GM23338 (cell line): ENCODE results near the gene AGAP1. TPM values are rescaled to one million over a fixed set of nuclear protein-coding genes. Genes with fewer than 3 reads are reported as not detected.

Experiments
- ATAC-seq: fragments of 200-7000 bp; cut with Tn5 transposase; 3 replicates; pipeline ENCODE4 v1.9.1; 2020
- DNase-seq: peaks from one replicate; pipeline ENCODE4 v3.0.0-alpha.2; 2015; ENCODE audit warnings: low spot score
- H2AFZ ChIP-seq: fragments of 200-600 bp; sonication (generic); 2 replicates; pipeline ENCODE4 v1.8.0; 2016; ENCODE audit warnings: antibody characterized with exemption, mild to moderate bottlenecking, moderate library complexity
- H3F3A ChIP-seq: fragments of 200-600 bp; sonication (generic); replicated peaks from 2 replicates; pipeline ENCODE4 v1.8.0; 2017; ENCODE audit warnings: antibody characterized with exemption, mixed run types, low read depth
- H3K27ac ChIP-seq: fragments of 200-600 bp; sonication (generic); 2 replicates; pipeline ENCODE4 v1.6.1; 2016; ENCODE audit warnings: low read depth
- H3K27me3 ChIP-seq: fragments of 200-600 bp; sonication (generic); 2 replicates; pipeline ENCODE4 v1.8.0; 2016; ENCODE audit warnings: mild to moderate bottlenecking, mixed run types, moderate library complexity; ENCODE audit not compliant: insufficient read depth
- H3K36me3 ChIP-seq: fragments of 200-600 bp; sonication (generic); 2 replicates; pipeline ENCODE4 v1.8.0; 2016; ENCODE audit warnings: mild to moderate bottlenecking; ENCODE audit not compliant: insufficient read depth
- H3K4me1 ChIP-seq: fragments of 200-600 bp; sonication (generic); 2 replicates; pipeline ENCODE4 v1.8.0; 2016; ENCODE audit warnings: mild to moderate bottlenecking, moderate library complexity; ENCODE audit not compliant: insufficient read depth
- H3K4me2 ChIP-seq: fragments of 200-600 bp; sonication (generic); 2 replicates; pipeline ENCODE4 v1.7.1; 2017; ENCODE audit warnings: mixed run types
- H3K4me3 ChIP-seq: fragments of 200-600 bp; sonication (generic); 2 replicates; pipeline ENCODE4 v1.6.1; 2016; ENCODE audit warnings: mixed run types
- H3K79me2 ChIP-seq: fragments of 200-600 bp; sonication (generic); replicated peaks from 2 replicates; pipeline ENCODE4 v1.8.0; 2017; ENCODE audit warnings: mild to moderate bottlenecking; ENCODE audit not compliant: insufficient read depth
- H3K9me2 ChIP-seq: fragments of 200-600 bp; sonication (generic); 2 replicates; pipeline ENCODE4 v1.8.0; 2017; ENCODE audit not compliant: insufficient read depth
- H4K20me1 ChIP-seq: fragments of 200-600 bp; sonication (generic); replicated peaks from 2 replicates; pipeline ENCODE4 v1.8.0; 2017; ENCODE audit warnings: mild to moderate bottlenecking; ENCODE audit not compliant: insufficient read depth
- H3K27ac Mint-ChIP-seq: 2 replicates; pipeline ENCODE4 v1.8.0; 2020; ENCODE audit warnings: inconsistent platforms, mild to moderate bottlenecking, moderate library complexity, mixed read lengths
- H3K27me3 Mint-ChIP-seq: 3 replicates; pipeline ENCODE4 v1.8.0; 2022; ENCODE audit warnings: low read depth, mild to moderate bottlenecking, moderate library complexity, mixed read lengths, inconsistent platforms; ENCODE audit not compliant: insufficient read depth, poor library complexity
- H3K36me3 Mint-ChIP-seq: 3 replicates; pipeline ENCODE4 v1.8.0; 2021; ENCODE audit warnings: low read depth, mild to moderate bottlenecking, inconsistent platforms, moderate library complexity, mixed read lengths
- H3K4me1 Mint-ChIP-seq: 3 replicates; pipeline ENCODE4 v1.8.0; 2020; ENCODE audit warnings: mild to moderate bottlenecking, inconsistent platforms, mixed read lengths
- H3K4me3 Mint-ChIP-seq: 3 replicates; pipeline ENCODE4 v1.8.0; 2021; ENCODE audit warnings: moderate library complexity, mild to moderate bottlenecking, inconsistent platforms, mixed read lengths
- H3K9me3 Mint-ChIP-seq: 3 replicates; pipeline ENCODE4 v1.8.0; 2020; ENCODE audit warnings: moderate library complexity, mild to moderate bottlenecking, inconsistent platforms, mixed read lengths
- CREB1 ChIP-seq: fragments of 250-450 bp; sonication (Bioruptor Pico); IDR thresholded peaks from 2 replicates; pipeline ENCODE4 v1.5.0; 2020; ENCODE audit warnings: low read depth, mild to moderate bottlenecking, moderate library complexity
- EZH2 ChIP-seq: fragments of 200-600 bp; sonication (generic); IDR thresholded peaks from one replicate; pipeline ENCODE4 v1.8.0; 2017; ENCODE audit warnings: antibody characterized with exemption, mild to moderate bottlenecking, low read depth; ENCODE audit not compliant: unreplicated experiment
- JUNB ChIP-seq: IDR thresholded peaks from one replicate; pipeline ENCODE4 v1.6.1; 2016; ENCODE audit warnings: antibody characterized with exemption; ENCODE audit not compliant: unreplicated experiment
- POLR2AphosphoS5 ChIP-seq: IDR thresholded peaks from 2 replicates; pipeline ENCODE4 v1.6.1; 2016; ENCODE audit warnings: antibody characterized with exemption, low read depth
- STAT1 ChIP-seq: IDR thresholded peaks from one replicate; pipeline ENCODE4 v1.6.1; 2016; ENCODE audit warnings: antibody characterized with exemption; ENCODE audit not compliant: unreplicated experiment
- ZNF114 ChIP-seq: fragments of 250-450 bp; sonication (Bioruptor Pico); IDR thresholded peaks from 2 replicates; pipeline ENCODE4 v1.5.0; 2020; ENCODE audit warnings: mild to moderate bottlenecking, moderate library complexity
- ZNF331 ChIP-seq: fragments of 250-450 bp; sonication (Bioruptor Pico); IDR thresholded peaks from 2 replicates; pipeline ENCODE4 v1.5.0; 2020; ENCODE audit warnings: low read depth, mild to moderate bottlenecking, moderate library complexity
- polyA plus RNA-seq: library from polyadenylated mRNA; unstranded; fragments of >200 nt; fragmentation: Nextera tagmentation; extraction: Ambion mirVana; gene quantifications from 2 replicates; pipeline ENCODE4 v1.2.1, GENCODE V29; 2016
- total RNA-seq: library from RNA; depleted of rRNA; stranded (reverse); fragments of >200 nt; shearing (Covaris generic); gene quantifications from 2 replicates; pipeline ENCODE4 v1.2.3, GENCODE V29; 2014
- TF ChIP-seq, protein P1 (sequence below): IDR thresholded peaks from one replicate; pipeline ENCODE4 v1.6.1; 2018; ENCODE audit warnings: antibody characterized with exemption; ENCODE audit not compliant: unreplicated experiment
- TF ChIP-seq, protein P2 (sequence below), 2 experiments: fragments of 200-600 bp in 1 of 2; sonication (generic) in 1 of 2; conservative IDR thresholded peaks; 2 replicates each; pipeline versions ENCODE4 v1.5.1 to v1.6.1; 2016 to 2017; ENCODE audit warnings: antibody characterized with exemption in 2 of 2, low read depth in 2 of 2, mild to moderate bottlenecking in 2 of 2, moderate library complexity in 1 of 2
- TF ChIP-seq, protein P3 (sequence below): fragments of 250-450 bp; sonication (Bioruptor Pico); IDR thresholded peaks from 2 replicates; pipeline ENCODE4 v1.5.0; 2020; ENCODE audit warnings: mild to moderate bottlenecking, moderate library complexity

The AGAP1 gene
- total and polyA plus RNA-seq, 2 experiments from 2014 or later, result 13.3 to 27.9 TPM

DNA sequence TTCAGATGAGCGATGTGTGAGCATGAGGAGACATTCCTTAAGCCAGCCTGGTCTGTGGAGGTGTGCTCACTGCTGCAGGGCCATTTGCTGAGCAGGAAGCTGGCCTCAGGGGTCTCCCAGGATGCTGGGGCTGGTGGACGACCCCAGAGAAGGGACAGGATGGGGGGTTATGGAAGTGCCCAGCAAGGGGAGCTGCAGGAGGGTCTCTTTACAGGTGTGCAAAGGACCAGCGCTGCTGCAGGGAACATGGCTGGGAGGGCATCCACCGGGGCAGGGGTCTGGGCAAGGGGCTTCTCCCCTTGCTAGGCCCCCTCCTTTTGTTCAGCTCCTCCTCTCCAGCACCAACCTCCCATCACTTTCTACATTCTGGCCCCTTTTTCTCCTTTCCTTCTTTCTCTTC is 489.2 kb downstream of the AGAP1 start:
- Histone ChIP-seq H3F3A (no peaks in the 10 kb centered on the region), H3K79me2 (no peaks in the 10 kb centered on the region), H3K36me3 (no peaks in the 10 kb centered on the region), H3K4me2 (no peak overlapping the region), H4K20me1 (0 out of 2 replicates have a peak, but pooled peaks cover 9% of the 10 kb centered on the region), H3K9me2 (no peaks in the 10 kb centered on the region), H3K27me3 (no peaks in the 10 kb centered on the region), H3K4me1 (no peaks in the 10 kb centered on the region), H3K27ac (no peak overlapping the region), H3K4me3 (no peak overlapping the region), H2AFZ (no peak overlapping the region)
- H3K9me3 Mint-ChIP-seq, result no peaks in the 10 kb centered on the region; the same call in 1 of the 3 replicates
- H3K4me1 Mint-ChIP-seq, result peaks cover 17% of the 10 kb centered on the region
- TF ChIP-seq, protein P1, sequence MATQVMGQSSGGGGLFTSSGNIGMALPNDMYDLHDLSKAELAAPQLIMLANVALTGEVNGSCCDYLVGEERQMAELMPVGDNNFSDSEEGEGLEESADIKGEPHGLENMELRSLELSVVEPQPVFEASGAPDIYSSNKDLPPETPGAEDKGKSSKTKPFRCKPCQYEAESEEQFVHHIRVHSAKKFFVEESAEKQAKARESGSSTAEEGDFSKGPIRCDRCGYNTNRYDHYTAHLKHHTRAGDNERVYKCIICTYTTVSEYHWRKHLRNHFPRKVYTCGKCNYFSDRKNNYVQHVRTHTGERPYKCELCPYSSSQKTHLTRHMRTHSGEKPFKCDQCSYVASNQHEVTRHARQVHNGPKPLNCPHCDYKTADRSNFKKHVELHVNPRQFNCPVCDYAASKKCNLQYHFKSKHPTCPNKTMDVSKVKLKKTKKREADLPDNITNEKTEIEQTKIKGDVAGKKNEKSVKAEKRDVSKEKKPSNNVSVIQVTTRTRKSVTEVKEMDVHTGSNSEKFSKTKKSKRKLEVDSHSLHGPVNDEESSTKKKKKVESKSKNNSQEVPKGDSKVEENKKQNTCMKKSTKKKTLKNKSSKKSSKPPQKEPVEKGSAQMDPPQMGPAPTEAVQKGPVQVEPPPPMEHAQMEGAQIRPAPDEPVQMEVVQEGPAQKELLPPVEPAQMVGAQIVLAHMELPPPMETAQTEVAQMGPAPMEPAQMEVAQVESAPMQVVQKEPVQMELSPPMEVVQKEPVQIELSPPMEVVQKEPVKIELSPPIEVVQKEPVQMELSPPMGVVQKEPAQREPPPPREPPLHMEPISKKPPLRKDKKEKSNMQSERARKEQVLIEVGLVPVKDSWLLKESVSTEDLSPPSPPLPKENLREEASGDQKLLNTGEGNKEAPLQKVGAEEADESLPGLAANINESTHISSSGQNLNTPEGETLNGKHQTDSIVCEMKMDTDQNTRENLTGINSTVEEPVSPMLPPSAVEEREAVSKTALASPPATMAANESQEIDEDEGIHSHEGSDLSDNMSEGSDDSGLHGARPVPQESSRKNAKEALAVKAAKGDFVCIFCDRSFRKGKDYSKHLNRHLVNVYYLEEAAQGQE, result no peak
- TF ChIP-seq JUNB, result no peak
- H3K4me3 Mint-ChIP-seq, result no peak overlapping the region
- H3K27ac Mint-ChIP-seq, result no peak overlapping the region
- DNase-seq (no peak), ATAC-seq (no peak)
- H3K27me3 Mint-ChIP-seq, result peaks cover 10% of the 10 kb centered on the region
- H3K36me3 Mint-ChIP-seq, result peaks cover 9% of the 10 kb centered on the region

DNA sequence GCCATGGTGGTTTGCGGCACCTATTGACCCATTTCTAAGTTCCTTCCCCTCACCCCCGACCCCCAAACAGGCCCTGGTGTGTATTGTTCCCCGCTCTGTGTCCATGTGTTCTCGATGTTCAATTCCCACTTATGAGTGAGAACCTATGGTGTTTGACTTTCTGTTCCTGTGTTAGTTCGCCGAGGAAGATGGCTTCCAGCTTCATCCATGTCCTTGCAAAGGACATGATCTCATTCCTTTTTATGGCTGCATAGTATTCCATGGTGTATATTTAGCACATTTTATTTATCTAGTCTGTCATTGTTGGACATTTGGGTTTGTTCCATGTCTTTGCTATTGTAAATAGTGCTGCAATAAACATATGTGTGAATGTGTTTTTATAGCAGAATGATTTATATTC is 490.7 kb downstream of the AGAP1 start:
- Histone ChIP-seq H3K27me3 (no peaks in the 10 kb centered on the region), H4K20me1 (0 out of 2 replicates have a peak, but pooled peaks cover 7% of the 10 kb centered on the region), H3F3A (no peaks in the 10 kb centered on the region), H3K79me2 (no peaks in the 10 kb centered on the region), H3K4me1 (no peaks in the 10 kb centered on the region; the same call in 1 of the 2 replicates), H2AFZ (no peak overlapping the region), H3K36me3 (no peaks in the 10 kb centered on the region), H3K9me2 (no peaks in the 10 kb centered on the region; the same call in 1 of the 2 replicates), H3K4me3 (no peak overlapping the region), H3K27ac (no peak overlapping the region), H3K4me2 (no peak overlapping the region)
- Mint-ChIP-seq H3K27ac (no peak overlapping the region), H3K9me3 (no peaks in the 10 kb centered on the region; the same call in 2 of the 3 replicates), H3K4me1 (peaks cover 32% of the 10 kb centered on the region), H3K4me3 (no peak overlapping the region), H3K36me3 (peaks cover 6% of the 10 kb centered on the region), H3K27me3 (peaks cover 12% of the 10 kb centered on the region)
- ATAC-seq (no peak), DNase-seq (no peak)
- TF ChIP-seq STAT1 (no peak), CREB1 (CRISPR knock-in tag) (no peak), POLR2AphosphoS5 (no peak), EZH2 (no peak), ZNF331 (CRISPR knock-in tag) (no peak), JUNB (no peak), ZNF114 (CRISPR knock-in tag) (no peak)
- TF ChIP-seq, protein P2, sequence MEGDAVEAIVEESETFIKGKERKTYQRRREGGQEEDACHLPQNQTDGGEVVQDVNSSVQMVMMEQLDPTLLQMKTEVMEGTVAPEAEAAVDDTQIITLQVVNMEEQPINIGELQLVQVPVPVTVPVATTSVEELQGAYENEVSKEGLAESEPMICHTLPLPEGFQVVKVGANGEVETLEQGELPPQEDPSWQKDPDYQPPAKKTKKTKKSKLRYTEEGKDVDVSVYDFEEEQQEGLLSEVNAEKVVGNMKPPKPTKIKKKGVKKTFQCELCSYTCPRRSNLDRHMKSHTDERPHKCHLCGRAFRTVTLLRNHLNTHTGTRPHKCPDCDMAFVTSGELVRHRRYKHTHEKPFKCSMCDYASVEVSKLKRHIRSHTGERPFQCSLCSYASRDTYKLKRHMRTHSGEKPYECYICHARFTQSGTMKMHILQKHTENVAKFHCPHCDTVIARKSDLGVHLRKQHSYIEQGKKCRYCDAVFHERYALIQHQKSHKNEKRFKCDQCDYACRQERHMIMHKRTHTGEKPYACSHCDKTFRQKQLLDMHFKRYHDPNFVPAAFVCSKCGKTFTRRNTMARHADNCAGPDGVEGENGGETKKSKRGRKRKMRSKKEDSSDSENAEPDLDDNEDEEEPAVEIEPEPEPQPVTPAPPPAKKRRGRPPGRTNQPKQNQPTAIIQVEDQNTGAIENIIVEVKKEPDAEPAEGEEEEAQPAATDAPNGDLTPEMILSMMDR (conservative IDR thresholded peaks at IDR 0.05; ENCODE audit: low read depth in 2 of 2), result no peak
- TF ChIP-seq, protein P3, sequence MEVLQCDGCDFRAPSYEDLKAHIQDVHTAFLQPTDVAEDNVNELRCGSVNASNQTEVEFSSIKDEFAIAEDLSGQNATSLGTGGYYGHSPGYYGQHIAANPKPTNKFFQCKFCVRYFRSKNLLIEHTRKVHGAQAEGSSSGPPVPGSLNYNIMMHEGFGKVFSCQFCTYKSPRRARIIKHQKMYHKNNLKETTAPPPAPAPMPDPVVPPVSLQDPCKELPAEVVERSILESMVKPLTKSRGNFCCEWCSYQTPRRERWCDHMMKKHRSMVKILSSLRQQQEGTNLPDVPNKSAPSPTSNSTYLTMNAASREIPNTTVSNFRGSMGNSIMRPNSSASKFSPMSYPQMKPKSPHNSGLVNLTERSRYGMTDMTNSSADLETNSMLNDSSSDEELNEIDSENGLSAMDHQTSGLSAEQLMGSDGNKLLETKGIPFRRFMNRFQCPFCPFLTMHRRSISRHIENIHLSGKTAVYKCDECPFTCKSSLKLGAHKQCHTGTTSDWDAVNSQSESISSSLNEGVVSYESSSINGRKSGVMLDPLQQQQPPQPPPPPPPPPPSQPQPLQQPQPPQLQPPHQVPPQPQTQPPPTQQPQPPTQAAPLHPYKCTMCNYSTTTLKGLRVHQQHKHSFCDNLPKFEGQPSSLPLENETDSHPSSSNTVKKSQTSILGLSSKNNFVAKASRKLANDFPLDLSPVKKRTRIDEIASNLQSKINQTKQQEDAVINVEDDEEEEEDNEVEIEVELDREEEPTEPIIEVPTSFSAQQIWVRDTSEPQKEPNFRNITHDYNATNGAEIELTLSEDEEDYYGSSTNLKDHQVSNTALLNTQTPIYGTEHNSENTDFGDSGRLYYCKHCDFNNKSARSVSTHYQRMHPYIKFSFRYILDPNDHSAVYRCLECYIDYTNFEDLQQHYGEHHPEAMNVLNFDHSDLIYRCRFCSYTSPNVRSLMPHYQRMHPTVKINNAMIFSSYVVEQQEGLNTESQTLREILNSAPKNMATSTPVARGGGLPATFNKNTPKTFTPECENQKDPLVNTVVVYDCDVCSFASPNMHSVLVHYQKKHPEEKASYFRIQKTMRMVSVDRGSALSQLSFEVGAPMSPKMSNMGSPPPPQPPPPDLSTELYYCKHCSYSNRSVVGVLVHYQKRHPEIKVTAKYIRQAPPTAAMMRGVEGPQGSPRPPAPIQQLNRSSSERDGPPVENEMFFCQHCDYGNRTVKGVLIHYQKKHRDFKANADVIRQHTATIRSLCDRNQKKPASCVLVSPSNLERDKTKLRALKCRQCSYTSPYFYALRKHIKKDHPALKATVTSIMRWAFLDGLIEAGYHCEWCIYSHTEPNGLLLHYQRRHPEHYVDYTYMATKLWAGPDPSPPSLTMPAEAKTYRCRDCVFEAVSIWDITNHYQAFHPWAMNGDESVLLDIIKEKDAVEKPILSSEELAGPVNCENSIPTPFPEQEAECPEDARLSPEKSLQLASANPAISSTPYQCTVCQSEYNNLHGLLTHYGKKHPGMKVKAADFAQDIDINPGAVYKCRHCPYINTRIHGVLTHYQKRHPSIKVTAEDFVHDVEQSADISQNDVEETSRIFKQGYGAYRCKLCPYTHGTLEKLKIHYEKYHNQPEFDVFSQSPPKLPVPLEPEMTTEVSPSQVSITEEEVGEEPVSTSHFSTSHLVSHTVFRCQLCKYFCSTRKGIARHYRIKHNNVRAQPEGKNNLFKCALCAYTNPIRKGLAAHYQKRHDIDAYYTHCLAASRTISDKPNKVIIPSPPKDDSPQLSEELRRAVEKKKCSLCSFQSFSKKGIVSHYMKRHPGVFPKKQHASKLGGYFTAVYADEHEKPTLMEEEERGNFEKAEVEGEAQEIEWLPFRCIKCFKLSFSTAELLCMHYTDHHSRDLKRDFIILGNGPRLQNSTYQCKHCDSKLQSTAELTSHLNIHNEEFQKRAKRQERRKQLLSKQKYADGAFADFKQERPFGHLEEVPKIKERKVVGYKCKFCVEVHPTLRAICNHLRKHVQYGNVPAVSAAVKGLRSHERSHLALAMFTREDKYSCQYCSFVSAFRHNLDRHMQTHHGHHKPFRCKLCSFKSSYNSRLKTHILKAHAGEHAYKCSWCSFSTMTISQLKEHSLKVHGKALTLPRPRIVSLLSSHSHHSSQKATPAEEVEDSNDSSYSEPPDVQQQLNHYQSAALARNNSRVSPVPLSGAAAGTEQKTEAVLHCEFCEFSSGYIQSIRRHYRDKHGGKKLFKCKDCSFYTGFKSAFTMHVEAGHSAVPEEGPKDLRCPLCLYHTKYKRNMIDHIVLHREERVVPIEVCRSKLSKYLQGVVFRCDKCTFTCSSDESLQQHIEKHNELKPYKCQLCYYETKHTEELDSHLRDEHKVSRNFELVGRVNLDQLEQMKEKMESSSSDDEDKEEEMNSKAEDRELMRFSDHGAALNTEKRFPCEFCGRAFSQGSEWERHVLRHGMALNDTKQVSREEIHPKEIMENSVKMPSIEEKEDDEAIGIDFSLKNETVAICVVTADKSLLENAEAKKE (CRISPR knock-in tag), result no peak
